ENCODE measurements around the gene COPE.

DNA sequence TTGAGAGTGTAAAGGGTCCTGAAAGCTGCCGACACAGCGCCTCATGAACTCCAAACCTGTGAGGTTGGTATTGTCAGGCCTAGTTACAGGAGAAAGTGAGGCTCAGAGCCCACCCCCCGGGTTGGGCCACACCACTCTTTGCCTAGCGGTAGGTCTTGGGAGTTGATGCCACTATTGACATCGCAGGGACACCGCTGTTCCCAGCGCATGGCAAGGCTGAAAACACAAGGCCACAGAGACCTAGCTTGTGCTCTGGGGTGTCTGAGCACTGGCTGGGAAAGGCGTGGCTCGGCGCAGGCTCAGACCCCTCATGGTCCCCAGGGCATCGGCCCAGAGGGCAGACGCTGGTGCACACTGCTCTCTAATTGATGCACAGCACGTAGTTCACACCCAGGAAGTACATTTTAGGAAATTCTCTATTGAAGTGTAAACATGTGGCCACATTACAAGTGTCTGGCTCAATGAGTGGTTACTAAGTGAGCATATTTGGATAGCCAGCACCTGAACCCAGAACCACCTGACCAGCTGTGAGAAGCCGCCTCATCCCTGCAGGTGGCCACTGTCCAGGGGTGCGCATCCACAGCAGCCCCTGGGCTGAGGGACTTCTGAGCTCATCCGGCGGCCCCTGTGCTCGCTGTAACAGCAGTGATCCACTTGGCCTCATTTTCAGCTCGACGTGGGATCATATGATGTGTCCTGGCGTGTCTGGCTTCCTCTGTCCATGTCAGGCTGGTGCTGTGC lies 60.1 kb downstream of the COPE start:
- TF ChIP-seq, protein P1, sequence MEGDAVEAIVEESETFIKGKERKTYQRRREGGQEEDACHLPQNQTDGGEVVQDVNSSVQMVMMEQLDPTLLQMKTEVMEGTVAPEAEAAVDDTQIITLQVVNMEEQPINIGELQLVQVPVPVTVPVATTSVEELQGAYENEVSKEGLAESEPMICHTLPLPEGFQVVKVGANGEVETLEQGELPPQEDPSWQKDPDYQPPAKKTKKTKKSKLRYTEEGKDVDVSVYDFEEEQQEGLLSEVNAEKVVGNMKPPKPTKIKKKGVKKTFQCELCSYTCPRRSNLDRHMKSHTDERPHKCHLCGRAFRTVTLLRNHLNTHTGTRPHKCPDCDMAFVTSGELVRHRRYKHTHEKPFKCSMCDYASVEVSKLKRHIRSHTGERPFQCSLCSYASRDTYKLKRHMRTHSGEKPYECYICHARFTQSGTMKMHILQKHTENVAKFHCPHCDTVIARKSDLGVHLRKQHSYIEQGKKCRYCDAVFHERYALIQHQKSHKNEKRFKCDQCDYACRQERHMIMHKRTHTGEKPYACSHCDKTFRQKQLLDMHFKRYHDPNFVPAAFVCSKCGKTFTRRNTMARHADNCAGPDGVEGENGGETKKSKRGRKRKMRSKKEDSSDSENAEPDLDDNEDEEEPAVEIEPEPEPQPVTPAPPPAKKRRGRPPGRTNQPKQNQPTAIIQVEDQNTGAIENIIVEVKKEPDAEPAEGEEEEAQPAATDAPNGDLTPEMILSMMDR (IDR thresholded peaks at IDR 0.05 in 8 of 11, conservative IDR thresholded peaks at IDR 0.05 in 3 of 11), result no peak
- TF ChIP-seq POLR2AphosphoS5 (IDR thresholded peaks at IDR 0.05), result peak in 1 of 3 donors; percentile 47

Data from spleen (tissue), 7 donors.